AG04450 (cell line): ENCODE data around the gene ETV5. TPM values are rescaled to one million over a fixed set of nuclear protein-coding genes. Genes with fewer than 3 reads are reported as not detected.

Experiments used
- CTCF ChIA-PET: fragments of 300-600, 350-600 bp; formaldehyde crosslinking; extraction: SDS; loops from one replicate; lab custom pipeline; 2022; ENCODE audit warnings: antibody characterized with exemption, inconsistent platforms; lab: Charles Lee
- POLR2A ChIA-PET: fragments of 350-600 bp; formaldehyde crosslinking; extraction: SDS; loops from one replicate; lab custom pipeline; 2021; ENCODE audit warnings: antibody characterized with exemption, inconsistent platforms; lab: Yijun Ruan, JAX
- DNase-seq: peaks from one replicate; pipeline ENCODE4 v3.0.0-alpha.2; 2011; ENCODE audit warnings: low read depth, low spot score
- H3K27ac ChIP-seq: one replicate; pipeline ENCODE4 v1.5.1; 2012; ENCODE audit warnings: low read depth, low read length, control low read depth
- H3K27me3 ChIP-seq: one replicate; pipeline ENCODE4 v1.6.0; 2012; ENCODE audit warnings: low read length; ENCODE audit not compliant: control insufficient read depth, insufficient read depth
- H3K4me3 ChIP-seq: 2 replicates; pipeline ENCODE4 v1.5.1; 2011; ENCODE audit warnings: mild to moderate bottlenecking, low read depth, low read length, control low read depth
- H3K9me3 ChIP-seq: 2 replicates; pipeline ENCODE4 v1.5.1; 2012; ENCODE audit warnings: low read length; ENCODE audit not compliant: control insufficient read depth, insufficient read depth
- polyA plus RNA-seq: library from polyadenylated mRNA; depleted of rRNA; stranded (reverse); fragments of >200 nt; gene quantifications from 2 replicates; pipeline ENCODE4 v1.2.3, GENCODE V29; 2011
- TF ChIP-seq, protein P1 (sequence below): IDR thresholded peaks from 2 replicates; pipeline ENCODE4 v1.5.1; 2011; ENCODE audit warnings: low read depth, low read length, control low read depth, inconsistent platforms

Gene ETV5
- polyA plus RNA-seq, 1 experiment, result 33.7 TPM

DNA sequence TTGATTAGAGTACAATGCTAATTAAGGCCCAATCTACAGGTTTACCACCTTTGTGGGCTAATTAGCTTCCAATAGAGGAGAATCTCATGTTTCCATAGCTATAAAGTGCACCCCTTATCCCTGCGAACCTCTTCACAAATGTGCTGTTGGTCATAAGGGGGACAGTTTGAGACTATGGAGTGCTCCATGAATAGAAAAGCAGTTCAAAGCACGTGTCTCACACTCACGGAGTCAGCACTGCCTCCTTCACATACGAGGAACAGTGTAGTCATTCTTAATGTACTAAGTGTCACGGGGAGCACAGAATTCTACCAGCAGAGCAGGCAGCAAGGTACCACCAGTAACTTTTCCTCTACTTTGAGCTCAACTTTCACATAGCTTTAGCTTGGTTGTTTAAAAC is 62.1 kb downstream of the ETV5 start:
- no peak overlapping the region for H3K4me3 ChIP-seq
- peaks cover 3% of the 10 kb centered on the region for H3K27me3 ChIP-seq
- POLR2A ChIA-PET, result no interaction called here
- H3K9me3 ChIP-seq, result no peaks in the 10 kb centered on the region
- CTCF ChIA-PET, result interaction anchor here (0.7 kb wide), 1 partner anchor 33 kb away, joined by 3 read pairs; no protein-coding TSS in a partner anchor
- no peak for DNase-seq
- TF ChIP-seq, protein P1, sequence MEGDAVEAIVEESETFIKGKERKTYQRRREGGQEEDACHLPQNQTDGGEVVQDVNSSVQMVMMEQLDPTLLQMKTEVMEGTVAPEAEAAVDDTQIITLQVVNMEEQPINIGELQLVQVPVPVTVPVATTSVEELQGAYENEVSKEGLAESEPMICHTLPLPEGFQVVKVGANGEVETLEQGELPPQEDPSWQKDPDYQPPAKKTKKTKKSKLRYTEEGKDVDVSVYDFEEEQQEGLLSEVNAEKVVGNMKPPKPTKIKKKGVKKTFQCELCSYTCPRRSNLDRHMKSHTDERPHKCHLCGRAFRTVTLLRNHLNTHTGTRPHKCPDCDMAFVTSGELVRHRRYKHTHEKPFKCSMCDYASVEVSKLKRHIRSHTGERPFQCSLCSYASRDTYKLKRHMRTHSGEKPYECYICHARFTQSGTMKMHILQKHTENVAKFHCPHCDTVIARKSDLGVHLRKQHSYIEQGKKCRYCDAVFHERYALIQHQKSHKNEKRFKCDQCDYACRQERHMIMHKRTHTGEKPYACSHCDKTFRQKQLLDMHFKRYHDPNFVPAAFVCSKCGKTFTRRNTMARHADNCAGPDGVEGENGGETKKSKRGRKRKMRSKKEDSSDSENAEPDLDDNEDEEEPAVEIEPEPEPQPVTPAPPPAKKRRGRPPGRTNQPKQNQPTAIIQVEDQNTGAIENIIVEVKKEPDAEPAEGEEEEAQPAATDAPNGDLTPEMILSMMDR, result no peak
- no peak overlapping the region for H3K27ac ChIP-seq

DNA sequence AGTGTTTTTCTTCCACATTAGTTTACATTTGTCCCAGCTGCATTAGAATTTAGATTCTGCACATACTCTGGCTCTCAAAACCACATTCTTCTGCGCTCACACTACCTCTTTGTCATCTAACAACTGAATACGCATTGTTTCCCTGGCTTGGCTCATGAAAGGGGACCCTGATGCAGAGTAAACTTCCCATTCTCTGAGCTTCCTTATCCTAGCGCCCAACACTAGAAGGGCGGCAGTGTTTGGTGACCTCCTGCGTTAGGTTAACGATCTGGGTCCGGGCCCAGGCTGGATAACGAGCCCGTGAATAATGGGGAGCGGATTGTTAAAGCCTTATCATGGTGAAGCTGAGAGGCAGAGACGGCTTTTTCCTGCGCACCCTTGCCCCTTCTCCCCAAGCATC is 63.9 kb downstream of the ETV5 start:
- TF ChIP-seq, protein P1, result no peak
- DNase-seq, result peak; percentile 16
- peaks cover 3% of the 10 kb centered on the region for H3K27me3 ChIP-seq
- no peaks in the 10 kb centered on the region for H3K9me3 ChIP-seq
- POLR2A ChIA-PET, result no interaction called here
- H3K27ac ChIP-seq, result peak overlapping the region; percentile 31
- CTCF ChIA-PET, result interaction anchor here (1.2 to 1.5 kb wide), 2 partner anchors 68 to 101 kb away, joined by 3 to 5 read pairs; no protein-coding TSS in a partner anchor
- H3K4me3 ChIP-seq, result no peak overlapping the region

DNA sequence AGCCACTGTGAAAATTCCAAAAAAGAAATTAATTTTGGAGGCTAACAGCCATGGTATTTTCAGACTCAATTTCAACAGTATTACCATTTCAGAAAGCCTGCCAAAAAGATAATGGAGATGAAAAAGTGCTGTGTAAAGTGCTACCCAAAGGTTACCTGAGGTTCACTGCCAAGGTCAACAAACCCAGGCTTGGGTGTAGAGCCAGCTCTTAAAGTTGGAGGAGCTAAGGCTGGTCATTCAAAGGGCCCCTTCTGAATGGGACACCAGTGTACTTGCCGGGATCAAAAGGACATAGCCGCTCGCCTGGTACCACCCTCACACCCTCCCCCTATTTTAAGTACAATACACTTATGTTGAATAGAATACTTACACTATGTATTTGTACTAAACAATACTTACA is 64.5 kb downstream of the ETV5 start:
- TF ChIP-seq, protein P1, result no peak
- POLR2A ChIA-PET, result no interaction called here
- Histone ChIP-seq H3K4me3 (no peak overlapping the region), H3K9me3 (no peaks in the 10 kb centered on the region), H3K27me3 (peaks cover 3% of the 10 kb centered on the region), H3K27ac (no peak overlapping the region)
- no peak for DNase-seq
- CTCF ChIA-PET, result interaction anchor here (1.0 to 1.5 kb wide), 3 partner anchors 58 to 101 kb away, joined by 3 to 10 read pairs (median 5); no protein-coding TSS in a partner anchor

DNA sequence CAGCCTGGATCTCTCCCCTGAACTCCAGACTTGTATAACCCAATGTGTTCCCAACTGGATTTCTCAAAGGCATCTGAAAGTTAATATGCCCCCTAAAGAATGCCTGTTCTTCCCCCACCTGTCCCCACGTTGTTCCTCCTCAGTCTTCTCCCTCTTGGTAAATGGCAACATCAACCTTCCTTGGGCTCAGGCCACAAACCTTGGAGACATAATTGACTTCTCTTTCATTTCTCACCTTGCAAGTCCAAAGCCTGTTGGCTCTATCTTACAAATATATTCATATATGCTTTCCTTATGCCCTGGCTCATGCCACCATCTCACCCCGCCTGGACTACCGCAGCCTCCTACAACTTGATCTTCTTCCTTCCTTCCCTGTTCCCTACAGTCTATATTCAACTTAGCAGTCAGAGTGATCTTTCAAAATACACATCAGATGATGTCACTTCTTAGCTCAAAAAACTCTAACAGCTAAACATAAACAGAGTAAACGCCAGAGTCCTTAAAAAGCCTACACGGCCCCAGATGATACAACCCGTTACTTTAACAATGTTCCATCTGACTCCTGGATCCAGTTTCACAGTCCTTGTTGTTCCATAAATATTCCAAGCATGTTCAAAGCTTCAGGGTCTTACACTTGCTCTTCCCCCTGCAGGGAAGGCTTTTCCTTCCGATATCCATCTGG is 66.2 kb downstream of the ETV5 start:
- Histone ChIP-seq H3K27me3 (peaks cover 3% of the 10 kb centered on the region), H3K9me3 (peaks cover 5% of the 10 kb centered on the region), H3K4me3 (no peak overlapping the region), H3K27ac (peak overlapping the region; percentile 22)
- peak; percentile 16 for DNase-seq
- TF ChIP-seq, protein P1, result no peak
- ChIA-PET CTCF (interaction anchor here (0.8 to 1.5 kb wide), 3 partner anchors 60 to 497 kb away, joined by 4 to 6 read pairs (median 4); no protein-coding TSS in a partner anchor), POLR2A (interaction anchor here (1.6 kb wide), 1 partner anchor 21 kb away, joined by 5 read pairs; no protein-coding TSS in a partner anchor)

DNA sequence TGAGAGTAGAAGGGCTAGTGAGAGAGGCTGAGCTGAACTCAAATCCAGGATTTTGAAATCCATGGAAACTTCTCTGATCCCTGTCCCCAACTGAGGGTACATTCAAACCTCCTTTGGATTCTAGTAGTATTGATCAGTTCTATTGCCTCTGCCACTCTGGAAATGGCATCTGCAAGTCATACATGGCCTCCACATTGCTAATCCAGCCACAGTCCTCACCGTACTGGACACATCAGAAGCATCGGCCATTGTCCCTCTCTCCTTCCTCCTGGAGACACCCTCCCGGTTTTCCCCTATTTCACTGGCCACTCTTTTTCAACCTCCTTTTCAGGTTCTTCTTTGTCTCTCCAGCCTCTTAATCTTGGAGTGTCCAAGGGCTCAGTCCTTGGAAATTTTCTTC is 66.9 kb downstream of the ETV5 start:
- Histone ChIP-seq H3K4me3 (no peak overlapping the region), H3K27me3 (peaks cover 3% of the 10 kb centered on the region), H3K27ac (no peak overlapping the region), H3K9me3 (peaks cover 5% of the 10 kb centered on the region)
- ChIA-PET CTCF (interaction anchor here (1.5 kb wide), 1 partner anchor 498 kb away, joined by 6 read pairs; no protein-coding TSS in a partner anchor), POLR2A (interaction anchor here (1.6 kb wide), 1 partner anchor 20 kb away, joined by 5 read pairs; no protein-coding TSS in a partner anchor)
- no peak for DNase-seq
- TF ChIP-seq, protein P1, result no peak
